ENCODE measurements around the gene MIR17HG. TPM values are rescaled to one million over a fixed set of nuclear protein-coding genes. Genes with fewer than 3 reads are reported as not detected.
"Not testable (repeated sequence)": the region's sequence is repeated elsewhere in the genome, so short reads cannot be mapped to it uniquely, and the experiment has no call there.

MIR17HG gene
- polyA plus RNA-seq, 3 donors = 2.9 to 10.1 (median 7.2) TPM

DNA sequence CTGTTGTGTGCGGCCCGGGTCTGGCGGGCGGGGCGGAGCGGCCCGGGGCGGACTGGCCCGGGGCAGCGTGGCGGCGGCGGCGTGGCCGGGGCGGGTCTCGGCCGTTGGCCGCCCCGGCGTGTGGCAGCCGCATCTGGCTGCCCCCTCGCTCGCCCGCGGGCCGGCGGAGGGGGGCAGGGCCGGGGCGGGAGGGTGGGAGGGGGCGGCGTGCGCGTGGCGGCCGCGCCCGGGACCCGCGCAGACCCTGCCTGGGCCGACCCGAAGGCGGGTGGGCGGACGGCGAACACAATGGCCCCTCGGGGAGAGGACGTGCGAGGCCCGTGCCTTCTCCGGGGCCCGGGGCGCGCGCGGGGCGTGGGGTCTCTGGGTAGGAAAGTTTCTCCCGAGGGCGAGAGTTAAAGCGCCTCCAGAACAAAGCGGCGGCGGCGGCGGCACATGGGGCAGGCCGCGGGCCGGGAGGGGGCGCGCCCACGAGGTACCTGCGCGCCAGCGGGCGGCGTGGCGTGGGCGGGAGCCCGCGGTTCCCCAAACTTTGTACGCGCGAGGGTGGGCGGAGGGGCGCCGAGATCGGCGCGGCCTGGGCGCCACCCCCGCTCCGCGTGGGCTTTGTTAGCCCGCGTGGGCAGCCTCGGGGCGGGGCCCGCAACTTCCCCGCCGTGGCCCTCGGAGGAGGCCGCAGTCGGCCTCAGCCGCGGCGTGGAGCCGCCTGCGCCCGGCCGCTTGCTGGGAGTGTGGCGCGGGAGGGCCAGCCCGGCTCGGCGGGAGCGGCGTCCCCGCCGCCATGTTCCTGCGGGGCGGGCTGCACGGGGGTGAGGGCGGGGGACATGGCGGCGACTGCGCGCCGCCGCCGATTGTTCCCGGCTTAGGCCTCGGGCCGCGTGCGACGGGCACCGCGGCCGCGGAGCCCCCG, 764 bp downstream of the MIR17HG start:
- no peak for DNase-seq

GRCh38 chr13:91348906-91349435, 1.5 kb downstream of the MIR17HG start:
- DNase-seq = peak; percentile 90

DNA sequence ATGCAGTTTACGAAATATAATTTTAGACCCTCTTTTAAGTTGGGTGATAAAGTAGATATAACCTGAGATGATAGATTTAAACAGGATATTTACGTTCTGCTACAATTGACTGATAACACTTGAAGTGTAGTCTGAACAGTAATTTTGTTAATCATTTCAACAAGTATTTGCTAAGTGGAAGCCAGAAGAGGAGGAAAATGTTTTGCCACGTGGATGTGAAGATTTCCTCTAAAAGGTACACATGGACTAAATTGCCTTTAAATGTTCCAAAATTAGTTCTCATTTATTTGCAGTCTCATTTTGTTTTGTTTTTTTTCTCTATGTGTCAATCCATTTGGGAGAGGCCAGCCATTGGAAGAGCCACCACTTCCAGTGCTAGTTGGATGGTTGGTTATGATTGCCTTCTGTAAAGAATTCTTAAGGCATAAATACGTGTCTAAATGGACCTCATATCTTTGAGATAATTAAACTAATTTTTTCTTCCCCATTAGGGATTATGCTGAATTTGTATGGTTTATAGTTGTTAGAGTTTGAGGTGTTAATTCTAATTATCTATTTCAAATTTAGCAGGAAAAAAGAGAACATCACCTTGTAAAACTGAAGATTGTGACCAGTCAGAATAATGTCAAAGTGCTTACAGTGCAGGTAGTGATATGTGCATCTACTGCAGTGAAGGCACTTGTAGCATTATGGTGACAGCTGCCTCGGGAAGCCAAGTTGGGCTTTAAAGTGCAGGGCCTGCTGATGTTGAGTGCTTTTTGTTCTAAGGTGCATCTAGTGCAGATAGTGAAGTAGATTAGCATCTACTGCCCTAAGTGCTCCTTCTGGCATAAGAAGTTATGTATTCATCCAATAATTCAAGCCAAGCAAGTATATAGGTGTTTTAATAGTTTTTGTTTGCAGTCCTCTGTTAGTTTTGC, 2.8 kb downstream of the MIR17HG start:
- DNase-seq = no peak

GRCh38 chr13:91351123-91351522, 3.6 kb downstream of the MIR17HG start:
- no peak for DNase-seq

DNA sequence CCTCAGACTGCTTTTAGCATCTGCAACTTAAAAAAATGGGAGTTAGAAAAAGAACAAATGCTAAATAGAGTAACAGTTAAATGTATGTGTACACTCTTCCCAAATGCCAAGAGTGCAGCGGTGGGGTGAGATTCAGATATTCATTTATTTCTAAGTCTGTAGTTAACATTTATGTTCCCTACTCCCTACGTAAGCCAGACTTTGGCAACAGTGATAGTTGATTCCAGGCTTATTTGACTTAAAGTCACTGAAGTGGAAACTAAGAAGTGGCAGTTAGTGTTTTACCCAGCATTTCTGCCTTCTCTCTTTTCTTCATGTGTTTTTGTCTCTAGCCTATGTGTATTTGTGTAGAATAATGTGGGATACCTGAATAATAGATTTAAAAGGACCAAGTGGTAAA, 4.5 kb downstream of the MIR17HG start:
- no peak for DNase-seq

DNA sequence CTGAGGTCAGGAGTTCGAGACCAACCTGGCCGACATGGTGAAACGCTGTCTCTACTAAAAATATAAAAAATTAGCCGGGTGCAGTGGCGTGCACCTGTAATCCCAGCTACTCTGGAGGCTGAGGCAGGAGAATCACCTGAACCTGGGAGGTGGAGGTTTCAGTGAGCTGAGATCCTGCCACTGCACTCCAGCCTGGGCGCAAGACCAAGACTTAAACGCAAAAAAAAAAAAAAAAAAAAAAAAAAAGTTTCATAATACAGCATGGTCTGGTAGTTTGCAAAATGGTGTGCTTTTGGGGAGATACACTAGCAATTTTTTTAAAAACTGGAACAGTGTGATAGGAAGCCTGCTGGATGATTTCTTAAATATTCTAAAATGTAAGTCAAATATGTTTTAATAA, 5.4 kb downstream of the MIR17HG start:
- not testable (repeated sequence) for DNase-seq

DNA sequence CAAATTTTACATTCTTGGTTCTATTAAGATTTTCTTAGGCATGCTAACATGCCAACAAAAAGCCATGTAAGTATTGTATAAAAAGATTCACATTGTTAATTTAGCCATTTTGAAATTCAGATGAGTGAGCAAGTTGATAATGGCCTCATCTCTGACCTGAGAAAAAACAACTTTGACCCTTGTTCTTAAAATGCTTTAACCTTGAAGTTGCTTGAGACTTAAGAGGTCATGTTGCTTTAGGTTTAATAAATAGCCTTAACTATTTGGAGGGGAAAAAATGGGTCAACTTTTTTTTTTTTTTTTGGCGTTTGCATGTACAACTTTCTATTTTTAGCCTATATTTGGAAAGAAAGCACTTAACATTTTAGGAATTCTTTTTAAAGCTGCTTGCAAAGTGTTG, 6.0 kb downstream of the MIR17HG start:
- no peak for DNase-seq

DNA sequence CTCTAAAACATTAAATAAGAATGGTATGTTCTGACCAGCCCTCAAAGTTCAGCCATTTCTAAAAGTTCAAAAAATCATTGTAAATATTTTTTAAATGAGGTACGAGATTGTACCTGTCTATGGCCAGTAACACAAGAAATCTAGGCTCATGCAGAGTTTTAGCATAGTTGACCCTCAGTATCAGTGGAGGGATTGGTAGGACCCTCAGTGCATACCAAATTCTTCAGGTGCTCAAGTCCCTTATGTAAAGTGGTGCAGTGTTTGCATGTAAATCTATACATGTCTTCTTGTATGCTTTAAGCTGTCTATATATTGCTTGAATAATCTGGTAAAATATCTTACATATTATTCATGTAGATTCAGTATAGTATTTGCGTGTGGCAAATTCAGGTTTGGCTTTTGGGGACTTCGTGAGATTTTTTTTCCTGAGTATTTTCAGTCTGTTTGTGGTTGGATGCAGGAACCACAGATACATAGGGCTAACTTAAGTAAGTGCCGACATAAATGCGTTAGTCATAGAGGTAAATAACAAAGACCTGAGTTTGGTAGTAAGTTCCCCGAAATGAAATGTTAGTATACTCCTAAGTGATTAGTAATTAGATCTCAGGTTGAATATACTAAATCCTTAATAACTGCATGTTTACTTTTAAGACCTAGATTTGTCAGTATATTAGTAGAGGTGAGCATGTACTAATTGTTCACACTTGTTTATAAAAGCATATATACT, 7.8 kb downstream of the MIR17HG start:
- DNase-seq = no peak

DNA sequence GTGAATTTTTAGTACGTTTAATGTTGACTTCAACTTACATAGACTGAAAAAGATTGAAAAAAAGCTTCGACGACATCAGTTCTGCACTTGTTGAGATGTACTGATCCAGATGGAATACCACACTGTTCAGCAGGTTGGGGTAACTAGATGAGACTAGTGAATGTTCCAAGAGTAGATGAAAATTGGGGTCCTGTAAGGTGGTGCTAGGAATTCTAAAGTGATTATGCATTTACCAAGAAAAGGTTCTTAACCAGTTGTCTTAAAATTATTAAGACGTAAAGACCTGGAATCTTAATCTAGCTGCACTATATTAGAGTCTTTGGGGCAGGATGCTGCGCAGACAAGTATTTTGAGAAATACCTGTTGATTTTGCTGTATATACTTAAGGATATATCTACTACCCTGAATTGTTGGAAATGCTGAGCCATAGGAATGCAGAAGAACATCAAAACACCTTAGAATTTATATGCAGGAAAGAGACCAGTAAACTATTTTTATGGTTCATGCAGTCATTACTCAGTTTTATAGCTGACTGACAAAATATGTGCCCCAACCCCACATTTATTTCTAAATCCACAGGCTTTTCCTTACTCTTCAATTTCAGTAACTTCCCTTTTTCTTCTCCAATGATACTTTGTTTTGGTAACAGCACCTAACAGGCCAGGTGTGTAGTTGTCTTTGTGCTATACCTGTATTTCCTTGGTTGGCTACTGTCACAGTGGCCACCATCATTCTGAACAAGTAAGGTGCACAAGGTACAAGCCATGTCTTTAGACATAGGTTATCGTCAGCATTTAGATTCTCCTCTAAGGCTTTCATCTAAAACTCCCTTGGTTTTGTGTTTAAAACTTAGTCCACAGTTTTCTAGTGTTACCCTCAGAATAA, 8.6 kb downstream of the MIR17HG start:
- no peak for DNase-seq

GRCh38 chr13:91356919-91357612, 9.6 kb downstream of the MIR17HG start:
- no peak for DNase-seq

GRCh38 chr13:91357613-91358386, 10.3 kb downstream of the MIR17HG start:
- DNase-seq = no peak

- DNase-seq = no peak
Measured at GRCh38 chr13:91358387-91358782, 10.9 kb downstream of the MIR17HG start.

DNA sequence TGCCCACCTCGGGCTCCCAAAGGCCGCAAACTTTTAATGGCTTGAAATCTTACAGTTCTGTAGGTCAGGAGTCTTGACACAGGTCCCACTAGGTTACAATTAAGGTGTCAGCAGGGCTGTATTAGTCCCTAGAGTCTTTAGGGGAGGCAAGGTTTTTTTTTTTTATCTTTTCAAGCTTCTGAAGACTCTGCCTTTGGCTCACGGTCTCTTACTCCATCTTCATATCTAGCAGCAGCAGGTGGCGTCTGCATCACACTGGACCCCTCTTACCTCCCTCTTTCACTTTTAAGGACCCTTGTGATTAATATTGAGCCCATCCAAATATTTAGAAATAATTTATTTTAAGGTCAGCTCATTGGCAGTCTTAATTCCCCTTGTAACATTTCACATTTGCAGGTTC, 11.6 kb downstream of the MIR17HG start:
- DNase-seq = no peak

GRCh38 chr13:91359631-91360030, 12.1 kb downstream of the MIR17HG start:
- no peak for DNase-seq

DNA sequence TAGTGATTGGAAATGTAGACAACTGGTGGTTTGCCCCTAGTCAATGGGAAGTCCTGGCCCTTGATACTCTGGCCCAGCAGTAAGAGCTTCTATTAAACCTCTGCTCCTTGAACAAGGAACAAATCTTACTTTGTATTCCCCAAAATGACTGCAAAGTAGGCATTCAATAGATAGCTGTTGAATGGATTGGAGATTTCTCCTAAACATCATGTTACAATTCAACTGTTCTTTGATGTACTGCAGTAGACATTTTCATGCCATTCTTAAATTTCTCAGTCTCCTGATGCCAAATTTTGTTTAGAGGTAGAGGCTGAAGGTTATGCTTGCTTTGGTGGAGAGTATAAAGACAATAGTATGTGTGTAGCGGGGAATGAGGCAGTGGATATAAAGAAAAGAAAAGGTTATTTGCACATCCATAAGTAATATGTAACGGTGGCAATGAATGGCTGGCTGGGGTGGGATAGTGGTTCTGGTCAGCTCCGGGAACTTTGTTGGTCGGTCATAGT, 12.8 kb downstream of the MIR17HG start:
- DNase-seq = no peak

GRCh38 chr13:91361755-91362271, 14.3 kb downstream of the MIR17HG start:
- DNase-seq = no peak

GRCh38 chr13:91362908-91363307, 15.4 kb downstream of the MIR17HG start:
- DNase-seq = no peak

DNA sequence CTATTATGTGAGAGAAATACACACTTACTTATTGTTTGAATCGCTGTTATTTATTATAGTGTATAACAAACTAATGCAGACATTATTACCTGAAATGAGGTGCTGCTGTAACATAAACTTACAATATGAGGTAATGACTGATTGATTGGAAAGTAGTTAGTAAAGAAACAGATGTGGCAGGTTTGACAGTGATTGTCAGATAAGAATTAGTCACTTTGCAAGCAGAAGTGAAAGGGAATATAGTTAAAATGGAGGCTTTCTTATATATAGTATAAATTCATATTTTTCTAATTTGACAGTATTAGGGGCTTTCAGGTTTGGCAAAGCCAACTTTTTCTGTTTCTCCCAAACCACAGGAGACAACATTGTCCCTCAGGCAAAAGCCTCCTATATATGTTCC, 20.6 kb downstream of the MIR17HG start:
- no peak for DNase-seq

All from renal pelvis (tissue), 4 donors.